ENCODE data around the gene EPHB6. TPM values are rescaled to one million over a fixed set of nuclear protein-coding genes. Genes with fewer than 3 reads are reported as not detected.

Gene EPHB6
- total and polyA plus RNA-seq, 8 donors = 23.8 to 165 (median 28.8) TPM

DNA sequence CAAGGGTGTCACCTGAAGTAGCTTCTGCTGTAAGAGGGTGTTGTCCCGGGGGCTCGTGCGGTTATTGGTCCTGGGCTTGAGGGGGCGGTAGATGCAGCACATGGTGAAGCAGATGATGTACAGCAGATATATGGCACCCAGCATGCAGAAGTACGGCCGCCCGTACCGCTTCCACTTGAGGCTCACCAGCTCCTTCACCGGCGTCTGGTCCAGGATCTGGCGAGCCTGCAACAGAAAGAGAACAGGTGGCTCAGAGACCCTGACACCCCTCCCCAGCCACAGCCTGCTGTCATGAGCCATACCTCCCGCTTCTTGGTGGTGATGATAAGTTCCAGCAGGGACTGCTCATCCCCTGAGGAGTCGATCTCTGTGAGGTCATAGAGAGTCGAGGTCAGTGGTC lies 20.6 kb downstream of the EPHB6 start:
- Histone ChIP-seq H3K27ac (no peak overlapping the region), H3K4me1 (no peaks in the 10 kb centered on the region), H3K36me3 (peaks cover 0 to 20% (median 0%) of the 10 kb centered on the region in 3 donors), H3K27me3 (no peaks in the 10 kb centered on the region), H3K4me3 (no peak overlapping the region), H3K9me3 (no peaks in the 10 kb centered on the region)
- intact Hi-C loops (cut with DNase I) = loop anchor here in 2 of 3 donors (5.0 to 10.0 kb wide), 3 partner anchors 127 to 339 kb away; no protein-coding TSS in a partner anchor
- 79 to 83% methylated on average over 14 of the region's 14 CpGs for WGBS, 2 donors
- no peak for FAIRE-seq
- TF ChIP-seq CTCF (IDR thresholded peaks at IDR 0.05) = no peak
- no peak for ATAC-seq
- peak in 1 of 6 donors; percentile 40 for DNase-seq

DNA sequence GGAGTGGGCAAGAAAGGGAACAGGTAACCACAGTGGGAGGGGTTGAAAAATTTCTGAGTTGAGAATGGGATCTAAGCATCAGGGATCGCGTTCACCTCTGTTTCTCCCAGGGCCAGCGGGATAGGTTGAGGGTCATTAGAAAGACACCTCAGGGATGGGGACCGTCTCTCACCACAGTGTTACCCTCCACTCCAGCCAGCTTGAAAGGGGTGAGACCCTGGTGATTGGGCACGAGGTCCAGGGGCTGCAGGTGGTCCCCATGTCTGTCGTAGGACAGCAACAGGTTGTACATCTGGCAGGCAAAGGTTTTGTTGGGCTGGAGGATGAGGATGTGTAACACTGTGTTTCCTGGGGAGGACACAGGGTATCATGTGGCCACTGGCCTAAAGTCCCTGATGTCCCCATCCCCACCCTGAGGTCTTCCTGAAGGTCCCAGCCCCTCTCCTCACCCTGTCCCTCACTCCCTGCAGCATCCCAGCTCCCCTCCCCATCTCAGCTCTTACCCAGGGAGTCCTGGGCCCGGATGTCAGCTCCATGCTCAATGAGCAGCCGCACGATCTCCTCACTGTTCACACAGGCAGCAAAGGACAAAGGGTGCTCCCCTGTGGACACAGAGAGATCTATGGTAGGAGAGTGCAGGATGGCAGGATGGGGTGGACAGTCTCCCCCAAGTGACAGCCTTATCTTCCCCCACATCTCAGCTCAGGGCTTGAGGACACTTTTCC lies 21.5 kb downstream of the EPHB6 start:
- Histone ChIP-seq H3K9me3 (no peaks in the 10 kb centered on the region), H3K36me3 (peaks cover 0 to 20% (median 0%) of the 10 kb centered on the region in 3 donors), H3K27me3 (no peaks in the 10 kb centered on the region), H3K27ac (no peak overlapping the region), H3K4me1 (no peaks in the 10 kb centered on the region), H3K4me3 (no peak overlapping the region)
- TF ChIP-seq CTCF (IDR thresholded peaks at IDR 0.05) = no peak
- FAIRE-seq = no peak
- ATAC-seq = no peak
- WGBS, 2 donors = 74 to 82% methylated on average over 9 of the region's 9 CpGs
- peak in 1 of 6 donors; percentile 35 for DNase-seq
- intact Hi-C loops (cut with DNase I) = loop anchor here in 2 of 3 donors (5.0 to 10.0 kb wide), 3 partner anchors 126 to 338 kb away; no protein-coding TSS in a partner anchor

- no peak for TF ChIP-seq CTCF (IDR thresholded peaks at IDR 0.05)
- Histone ChIP-seq H3K4me1 (no peaks in the 10 kb centered on the region), H3K36me3 (peaks cover 0 to 20% (median 0%) of the 10 kb centered on the region in 3 donors), H3K27me3 (no peaks in the 10 kb centered on the region), H3K9me3 (no peaks in the 10 kb centered on the region), H3K4me3 (no peak overlapping the region), H3K27ac (no peak overlapping the region)
- DNase-seq = peak in 1 of 6 donors; percentile 32
- ATAC-seq = no peak
- intact Hi-C loops (cut with DNase I) = loop anchor here in 2 of 3 donors (5.0 to 10.0 kb wide), 3 partner anchors 125 to 338 kb away; no protein-coding TSS in a partner anchor
- FAIRE-seq = no peak
- WGBS, 2 donors = 79% methylated on average over 18 of the region's 18 CpGs
These were observed 22.4 kb downstream of the EPHB6 start for GRCh38 chr7:142876991-142877910.

DNA sequence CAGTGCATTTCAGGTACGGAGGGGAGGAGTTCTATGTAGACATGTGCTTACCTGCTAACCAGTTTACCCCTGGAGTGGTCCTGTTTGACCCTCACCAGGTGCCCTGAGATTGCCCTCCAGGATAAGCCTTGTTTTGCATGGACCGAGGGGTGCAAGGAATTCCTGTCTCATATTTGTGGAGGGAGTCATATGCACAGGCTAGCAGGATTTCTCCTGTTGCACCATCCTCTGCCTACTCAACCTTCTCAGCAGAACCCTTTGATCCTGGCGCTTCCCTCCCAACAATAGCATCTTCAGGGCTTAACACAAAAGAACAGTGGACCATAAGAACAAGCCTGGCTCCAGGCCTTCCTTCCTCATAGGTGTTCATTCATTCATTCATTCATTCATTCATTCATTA lies 23.4 kb downstream of the EPHB6 start:
- 76 to 86% methylated on average over 3 of the region's 3 CpGs for whole genome bisulfite sequencing, 2 donors
- no peak for TF ChIP-seq CTCF (IDR thresholded peaks at IDR 0.05)
- intact Hi-C loops (cut with DNase I) = loop anchor here in 2 of 3 donors (5.0 to 10.0 kb wide), 3 partner anchors 124 to 336 kb away; no protein-coding TSS in a partner anchor
- no peaks in the 10 kb centered on the region for H3K27me3 ChIP-seq
- no peaks in the 10 kb centered on the region for H3K4me1 ChIP-seq
- ATAC-seq (no peak), FAIRE-seq (no peak), DNase-seq (no peak)
- H3K27ac ChIP-seq = no peak overlapping the region
- no peak overlapping the region for H3K4me3 ChIP-seq
- no peaks in the 10 kb centered on the region for H3K9me3 ChIP-seq
- peaks cover 0 to 20% (median 0%) of the 10 kb centered on the region in 3 donors for H3K36me3 ChIP-seq

All from pancreas (tissue), 10 donors.